AML-193 (cell line): ENCODE data around the gene MS4A5.

Experiments used
- DNase-seq, 2 experiments: peaks; one replicate each; lab custom pipeline; 2025; lab: John Stamatoyannopoulos, UW

MS4A5 gene

GRCh38 chr11:60482361-60482760 is 53.0 kb downstream of the MS4A5 start:
- peak; percentile 69 to 80 for DNase-seq

- DNase-seq = peak; percentile 56 to 59
Measured at GRCh38 chr11:60485987-60486386, 56.6 kb downstream of the MS4A5 start.

GRCh38 chr11:60492488-60493009 is 63.2 kb downstream of the MS4A5 start, which contains the start of gene MS4A12:
Gene MS4A12, plus strand, starts transcription at chr11:60492778. Its CDS starts 4,541 bp downstream, at chr11:60497319.
- no peak for DNase-seq

- DNase-seq = no peak
Measured at GRCh38 chr11:60493454-60493853, 64.1 kb downstream of the MS4A5 start.
